GM18867 (cell line): ENCODE data around the gene DCTN4.
"Not testable (repeated sequence)": the region's sequence is repeated elsewhere in the genome, so short reads cannot be mapped to it uniquely, and the experiment has no call there.

Source experiments
- ATAC-seq: cut with Tn5 transposase; IDR thresholded peaks from one replicate; pipeline ENCODE4 v1.9.1; 2021; ENCODE audit warnings: mild to moderate bottlenecking, moderate library complexity; ENCODE audit not compliant: unreplicated experiment

DCTN4 gene

DNA sequence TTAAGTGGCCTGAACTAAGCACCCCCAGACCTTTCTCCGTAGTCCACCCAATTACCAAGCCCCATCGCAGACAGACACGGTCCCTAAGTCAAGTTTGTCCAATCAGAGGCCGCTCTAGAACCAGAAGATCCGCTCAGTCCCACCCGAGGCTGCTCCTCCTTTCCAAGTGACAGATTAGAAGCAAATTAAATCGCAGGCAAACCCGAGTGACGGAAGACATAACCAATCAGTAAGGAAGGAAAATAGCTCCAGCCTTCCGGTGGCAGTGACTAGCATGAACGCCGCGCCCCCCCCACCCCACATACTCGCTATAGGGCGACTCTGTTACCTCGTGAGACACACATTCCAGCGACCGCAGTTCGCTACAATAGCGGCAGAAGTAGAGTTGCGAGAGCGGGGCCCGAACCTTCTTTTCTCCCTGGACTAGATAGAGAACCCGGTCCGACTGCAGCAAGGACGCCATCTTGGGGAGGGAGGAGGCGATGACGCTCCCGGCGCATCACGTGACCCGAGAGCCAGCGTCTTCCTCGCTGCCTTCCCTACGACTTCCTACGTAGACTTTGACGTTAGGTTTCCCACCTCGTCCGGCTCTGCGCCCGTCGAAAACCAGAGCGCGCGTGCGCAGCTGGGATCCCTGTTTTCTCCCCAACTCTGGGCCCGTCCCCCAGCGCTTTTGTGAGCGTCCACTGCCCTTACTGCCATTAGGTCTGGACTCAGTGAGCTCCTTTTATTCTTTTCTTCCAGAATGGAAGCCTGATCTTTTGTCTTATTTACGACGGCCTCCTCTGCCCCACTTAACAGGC, at the start of gene DCTN4:
Gene DCTN4 (minus strand): TSS at position 487 of the 803 bp plus-strand sequence. CDS start 24 bp downstream, at position 463.
- ATAC-seq, result peak; percentile 96

DNA sequence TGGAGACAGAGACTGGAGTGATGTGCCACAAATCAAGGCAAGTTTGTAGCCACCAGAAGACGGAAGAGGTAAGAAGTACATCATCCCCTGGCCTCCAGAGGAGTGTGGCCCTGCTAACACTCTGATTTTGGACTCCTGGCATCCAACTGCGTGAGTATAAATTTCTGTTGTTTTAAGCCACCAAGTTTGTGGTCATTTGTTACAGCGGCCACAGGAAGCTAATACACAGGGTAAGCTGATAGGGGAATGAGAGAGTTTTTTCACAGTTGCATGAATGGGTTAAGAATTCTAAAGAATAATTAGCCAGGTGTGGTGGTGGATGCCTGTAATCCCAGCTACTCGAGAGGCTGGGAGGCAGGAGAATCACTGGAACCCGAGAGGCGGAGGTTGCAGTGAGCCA, 45.6 kb upstream of the DCTN4 start:
- no peak for ATAC-seq

DNA sequence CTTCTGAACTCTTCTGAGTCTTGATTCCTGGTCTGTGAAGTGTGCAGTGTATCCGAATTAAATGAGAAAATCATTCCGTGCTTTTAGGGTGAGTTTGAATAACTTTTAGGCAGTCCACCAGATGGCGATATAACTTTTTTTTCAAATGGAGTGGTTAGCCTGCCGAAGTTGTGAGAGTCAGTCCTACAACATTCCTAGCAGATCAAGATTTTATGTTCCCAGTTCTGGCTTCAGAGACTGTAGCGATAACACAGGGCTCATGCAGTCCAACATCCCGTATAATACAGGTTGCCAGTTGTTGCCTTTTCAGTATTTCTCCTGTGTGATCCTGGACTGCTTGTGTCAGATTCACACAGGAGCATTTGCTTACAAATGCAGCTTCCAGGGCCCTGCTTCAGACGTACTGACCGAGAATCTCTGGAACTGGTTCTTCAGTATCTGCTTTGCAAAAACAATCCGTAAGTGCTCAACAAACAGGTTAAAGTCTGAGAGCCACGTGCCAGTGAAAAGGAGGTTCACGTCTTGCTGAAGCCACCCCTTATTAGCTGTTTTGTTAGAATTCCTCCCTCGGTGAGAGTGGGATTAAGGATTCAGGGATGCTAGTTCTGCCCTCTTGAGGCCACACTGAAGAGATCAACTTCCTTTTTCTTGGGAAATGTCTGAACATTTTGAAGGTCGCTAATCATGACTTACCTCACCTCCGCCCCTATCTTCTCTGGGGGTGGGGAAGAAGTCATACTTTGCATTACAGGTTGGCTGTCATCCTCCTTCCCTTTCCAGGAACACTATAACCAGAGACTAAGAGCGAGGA, 42.5 kb upstream of the DCTN4 start:
- ATAC-seq, result peak; percentile 62

DNA sequence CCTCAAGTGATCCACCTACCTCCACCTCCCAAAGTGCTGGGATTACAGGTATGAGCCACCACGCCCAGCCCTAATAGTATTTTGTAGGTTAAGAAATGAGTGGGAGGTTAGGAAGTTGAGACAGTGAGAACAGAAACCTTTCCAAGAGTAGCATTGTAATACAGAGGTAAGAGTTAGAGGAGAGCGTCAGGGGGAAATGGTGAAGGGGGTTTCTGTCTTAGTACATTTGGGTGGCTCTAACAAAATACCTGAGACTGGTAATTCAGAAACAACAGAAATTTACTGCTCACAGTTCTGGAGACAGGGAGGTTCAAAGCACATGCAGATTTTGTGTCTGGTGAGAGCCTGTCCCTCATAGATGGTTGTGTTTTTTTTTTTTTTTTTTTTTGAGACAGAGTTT, 38.6 kb upstream of the DCTN4 start:
- ATAC-seq, result no peak

DNA sequence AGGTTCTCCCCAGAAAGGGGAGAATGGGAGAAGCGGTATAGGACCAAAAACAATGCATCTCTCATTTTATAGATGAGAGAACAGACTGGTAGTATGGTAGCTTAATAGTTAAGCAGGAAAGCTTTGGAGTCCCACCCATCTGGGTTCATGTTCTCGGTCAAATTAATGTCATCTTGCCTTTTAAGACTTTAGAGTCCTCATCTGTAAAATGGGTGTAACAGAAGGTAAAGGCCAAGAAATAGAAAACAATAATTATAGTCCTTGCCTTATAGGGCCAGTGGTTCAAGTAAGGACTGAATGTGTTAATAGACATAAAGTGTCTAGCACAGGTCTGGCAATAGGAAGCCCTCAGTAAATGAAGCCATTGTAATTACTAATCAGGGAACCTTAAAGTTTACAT, 36.1 kb upstream of the DCTN4 start:
- no peak for ATAC-seq

DNA sequence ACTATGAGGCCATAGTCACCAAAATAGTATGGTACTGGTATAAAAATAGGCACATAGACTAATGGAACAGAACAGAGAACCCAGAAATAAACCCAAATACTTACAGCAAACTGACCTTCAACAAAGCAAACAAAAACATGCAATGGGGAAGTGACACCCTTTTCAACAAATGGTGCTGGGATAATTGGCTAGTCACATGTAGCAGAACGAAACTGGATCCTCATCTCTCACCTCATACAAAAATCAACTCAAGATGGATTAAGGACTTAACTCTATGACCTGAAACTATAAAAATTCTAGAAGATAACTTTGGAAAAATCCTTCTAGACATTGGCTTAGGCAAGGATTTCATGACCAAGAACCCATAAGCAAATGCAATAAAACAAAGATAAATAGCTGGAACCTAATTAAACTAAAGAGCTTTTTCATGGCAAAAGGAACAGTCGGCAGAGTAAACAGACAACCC, 34.6 kb upstream of the DCTN4 start:
- ATAC-seq, result not testable (repeated sequence)

- ATAC-seq, result no peak
Observed at GRCh38 chr5:150791536-150791935, 32.7 kb upstream of the DCTN4 start.

DNA sequence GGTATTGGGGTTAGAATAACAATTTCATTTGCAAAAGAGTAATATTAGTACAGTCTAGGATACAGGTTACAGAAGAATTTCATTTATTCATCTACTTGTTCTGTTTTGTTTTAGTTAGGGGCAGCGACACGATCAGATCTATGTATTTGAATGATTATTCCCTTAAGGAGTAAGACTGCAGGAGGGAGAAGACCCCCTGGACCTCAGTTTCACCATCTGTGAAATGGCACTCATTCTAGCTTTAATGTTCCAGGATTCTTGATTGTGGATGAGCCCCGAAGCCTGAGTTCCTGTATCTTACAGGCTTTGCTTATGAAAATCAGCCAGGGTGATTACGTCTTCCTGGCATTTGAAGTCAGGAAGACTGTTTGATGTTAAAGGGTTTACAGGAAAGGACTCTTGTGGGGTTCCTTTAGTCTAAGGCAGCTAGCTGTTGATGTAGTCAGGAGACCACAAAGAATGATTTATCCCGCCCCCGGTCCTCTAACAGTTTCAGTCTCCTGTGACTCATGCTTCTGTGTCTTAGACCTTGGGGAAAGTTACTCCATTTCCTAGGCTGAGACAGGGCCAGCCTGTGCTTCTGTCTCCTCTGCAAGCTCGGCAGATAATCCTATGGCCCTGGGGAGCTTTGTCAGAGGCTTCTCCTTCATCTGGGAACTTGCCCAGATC, 31.3 kb upstream of the DCTN4 start:
- ATAC-seq, result peak; percentile 91

DNA sequence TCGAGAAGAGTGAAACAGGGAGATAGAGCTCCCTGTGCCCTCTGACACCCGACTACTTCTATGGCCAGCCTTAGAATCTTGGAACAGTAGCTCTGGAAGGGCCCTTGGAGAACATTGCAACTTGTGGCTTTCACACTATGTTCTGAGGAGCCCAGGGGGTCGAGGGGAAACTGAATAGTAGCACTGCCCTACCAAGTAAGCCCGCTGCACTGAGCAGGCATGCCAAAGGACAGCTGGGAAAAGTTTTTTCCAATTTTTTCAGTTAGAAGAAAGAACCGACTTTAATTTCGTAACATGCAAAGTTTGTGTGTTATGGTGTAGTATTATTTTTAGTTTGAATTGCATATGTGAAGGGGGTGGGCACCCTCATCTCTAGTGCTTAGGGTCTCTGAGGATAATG, 30.6 kb upstream of the DCTN4 start:
- ATAC-seq, result no peak

GRCh38 chr5:150788977-150789376, 30.2 kb upstream of the DCTN4 start:
- ATAC-seq, result no peak

DNA sequence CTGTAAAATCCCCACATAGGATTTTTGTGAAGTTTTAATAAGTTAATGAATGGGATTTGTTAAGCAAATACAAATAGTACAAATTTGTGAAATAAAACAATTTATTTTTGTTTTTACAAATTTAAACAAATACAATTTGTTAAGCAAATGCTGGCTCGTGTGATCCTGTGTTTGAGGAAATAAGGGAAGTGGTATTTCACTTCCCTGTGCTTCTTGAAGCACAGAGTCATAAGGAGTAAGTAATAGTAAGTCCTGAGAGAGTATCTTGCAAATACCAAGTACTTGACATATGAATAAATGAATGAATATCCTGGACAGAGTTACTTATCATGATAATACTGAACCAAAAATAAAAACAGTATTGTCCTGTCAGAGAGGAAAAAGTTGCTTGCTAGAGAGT, 28.8 kb upstream of the DCTN4 start:
- no peak for ATAC-seq

GRCh38 chr5:150786876-150787275, 28.1 kb upstream of the DCTN4 start:
- ATAC-seq, result no peak

DNA sequence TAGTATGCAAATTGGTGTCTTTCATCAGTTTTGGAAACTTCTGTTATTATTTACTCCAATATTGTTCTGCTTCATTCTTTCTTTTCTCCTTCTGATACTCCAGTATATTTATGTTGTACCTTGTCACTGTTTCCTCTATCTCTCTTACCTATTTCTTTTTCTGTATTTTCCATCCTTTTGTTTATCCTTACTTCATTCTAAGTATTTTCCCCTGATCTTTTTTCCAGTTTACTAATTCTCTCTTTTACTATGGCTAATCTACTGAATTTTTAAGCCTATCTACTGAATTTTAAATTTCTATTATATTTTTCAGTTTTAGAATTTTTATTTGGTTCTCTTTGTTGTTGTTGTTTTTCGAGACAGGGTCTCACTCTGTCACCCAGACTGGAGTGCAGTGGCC, 27.1 kb upstream of the DCTN4 start:
- no peak for ATAC-seq

- peak; percentile 46 for ATAC-seq
Observed at GRCh38 chr5:150783422-150783928, 24.7 kb upstream of the DCTN4 start.

- ATAC-seq, result no peak
Observed at GRCh38 chr5:150782850-150783249, 24.0 kb upstream of the DCTN4 start.

- ATAC-seq, result no peak
Observed at GRCh38 chr5:150781706-150782614, 23.1 kb upstream of the DCTN4 start.

- ATAC-seq, result no peak
Observed at GRCh38 chr5:150780816-150781221, 22.0 kb upstream of the DCTN4 start.

- ATAC-seq, result peak; percentile 67
Observed at GRCh38 chr5:150780187-150780692, 21.4 kb upstream of the DCTN4 start.

- ATAC-seq, result no peak
Observed at GRCh38 chr5:150779397-150780186, 20.8 kb upstream of the DCTN4 start.
